Stimulated activated CD4-positive, alpha-beta T cell treated with anti-CD3 and anti-CD28 coated beads, Interleukin-4, amount 100 ng/mL, for 24 hours (primary cell): Measurements from ENCODE around the gene SUGCT.

Source experiments
- DNase-seq: peaks from one replicate; pipeline ENCODE4 v3.0.0-alpha.2; 2020

Gene SUGCT

DNA sequence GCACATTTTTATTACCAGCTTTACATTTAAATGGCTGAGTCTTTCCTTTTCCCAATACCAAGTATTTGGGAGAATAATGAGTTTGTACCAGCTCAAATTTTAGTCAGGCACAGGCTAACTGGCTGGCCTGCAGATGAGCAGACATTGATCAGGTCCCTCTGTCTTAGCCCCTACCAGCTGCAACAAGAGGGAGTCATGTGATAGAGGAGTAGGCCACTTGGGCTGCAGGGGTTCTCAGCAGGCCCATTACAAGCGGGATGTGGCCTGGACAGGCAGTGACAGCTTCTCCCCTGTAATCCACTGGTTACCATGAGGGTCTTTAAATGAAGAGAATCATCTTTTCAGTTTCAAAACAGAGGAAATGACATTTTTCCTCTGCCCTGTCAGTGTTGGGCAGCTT, 283.6 kb downstream of the SUGCT start:
- DNase-seq, result no peak

GRCh38 chr7:40418983-40419382, 284.2 kb downstream of the SUGCT start:
- no peak for DNase-seq

DNA sequence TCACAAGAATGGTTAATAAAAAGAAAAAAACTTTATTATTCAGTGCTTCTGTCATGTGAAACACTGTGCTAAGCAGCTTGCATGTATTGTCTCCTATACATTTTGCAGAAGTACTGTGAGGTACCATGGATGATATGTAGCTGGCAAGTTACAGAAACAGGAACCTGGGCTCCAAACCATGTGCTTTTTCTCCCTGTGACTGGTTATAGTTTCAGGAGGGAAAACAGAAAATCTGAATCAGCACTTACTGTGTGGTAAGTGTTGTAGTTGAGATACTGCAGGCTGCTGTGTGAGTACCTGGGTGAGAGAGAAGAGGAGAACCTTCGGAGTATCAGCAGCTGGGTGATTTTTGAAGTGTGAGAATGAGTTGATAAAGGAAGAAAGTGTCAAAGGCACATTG, 285.0 kb downstream of the SUGCT start:
- DNase-seq, result no peak

- no peak for DNase-seq
These were observed 286.6 kb downstream of the SUGCT start for GRCh38 chr7:40421433-40421832.

GRCh38 chr7:40425696-40426095, 290.9 kb downstream of the SUGCT start:
- DNase-seq, result no peak

DNA sequence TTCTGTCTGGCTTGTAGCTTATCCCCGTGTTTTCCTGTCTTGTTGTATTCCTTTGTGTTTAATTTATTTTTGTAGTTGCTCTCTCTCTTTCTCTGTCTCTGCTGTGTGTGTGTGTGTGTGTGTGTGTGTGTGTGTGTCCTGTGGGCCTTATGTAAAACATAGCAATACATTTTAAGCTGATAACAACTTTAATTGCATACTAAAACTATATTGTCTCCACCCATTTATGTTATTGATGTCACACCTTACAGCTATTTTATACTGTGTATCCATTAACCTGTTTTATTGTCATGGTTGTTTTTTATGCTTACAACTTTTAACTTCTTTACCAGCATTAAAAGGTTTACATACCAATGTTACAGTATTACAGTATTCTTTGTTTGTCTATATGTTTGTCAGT, 293.6 kb downstream of the SUGCT start:
- no peak for DNase-seq

DNA sequence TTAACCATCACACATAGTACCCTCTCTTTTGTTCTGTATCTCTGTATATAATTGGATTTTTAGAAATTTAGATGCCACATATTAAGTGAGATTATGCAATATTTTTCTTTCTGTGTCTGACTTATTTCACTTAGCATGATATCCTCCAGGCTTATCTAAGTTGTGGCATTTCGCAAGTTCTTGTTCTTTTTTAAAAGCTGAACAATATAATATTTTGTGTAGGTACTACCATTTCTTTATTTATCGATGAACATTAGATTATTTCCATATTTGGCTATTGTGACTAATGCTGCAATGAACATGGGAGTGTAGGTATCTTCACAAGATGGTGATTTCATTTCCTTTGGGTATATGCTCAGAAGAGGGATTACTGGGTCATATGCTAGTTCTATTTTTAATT, 295.0 kb downstream of the SUGCT start:
- no peak for DNase-seq

DNA sequence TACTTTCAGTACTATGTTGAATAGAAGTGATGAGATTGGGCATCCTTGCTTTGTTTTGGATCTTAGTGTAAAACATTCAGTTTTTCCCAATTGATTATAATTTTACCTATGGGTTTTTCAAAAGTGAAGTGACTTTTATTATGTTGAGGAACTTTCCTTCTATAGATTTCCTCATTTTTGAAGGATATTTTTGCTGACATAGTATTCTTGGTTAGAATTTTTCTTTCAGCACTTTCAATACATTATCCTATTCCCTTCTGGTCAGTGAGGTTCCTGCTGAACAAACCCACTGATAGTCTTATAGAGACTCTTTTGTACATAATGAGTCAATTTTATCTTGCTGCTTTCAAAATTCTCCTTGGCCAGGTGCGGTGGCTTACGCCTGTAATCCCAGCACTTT, 297.2 kb downstream of the SUGCT start:
- DNase-seq, result no peak

GRCh38 chr7:40436710-40437109, 301.9 kb downstream of the SUGCT start:
- DNase-seq, result no peak

DNA sequence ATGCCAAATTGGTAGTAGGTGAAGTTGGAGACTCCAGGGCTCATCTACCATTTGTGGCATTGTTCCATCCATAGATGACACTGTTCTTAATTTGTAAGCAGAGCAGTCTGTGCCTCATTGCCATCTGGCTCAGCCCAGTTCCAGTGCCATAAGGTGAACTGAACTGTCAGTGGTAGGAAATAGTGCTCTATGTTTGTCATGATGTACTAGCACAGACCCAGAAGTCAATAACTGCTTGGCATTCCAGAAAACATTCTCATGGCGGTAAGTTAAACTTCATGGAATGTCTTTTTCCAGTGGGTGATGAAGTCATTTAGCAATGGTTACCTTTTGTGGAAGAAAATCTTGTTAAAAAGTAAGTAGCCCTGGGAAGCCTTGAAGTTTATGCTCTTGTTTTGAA, 302.7 kb downstream of the SUGCT start:
- DNase-seq, result no peak

DNA sequence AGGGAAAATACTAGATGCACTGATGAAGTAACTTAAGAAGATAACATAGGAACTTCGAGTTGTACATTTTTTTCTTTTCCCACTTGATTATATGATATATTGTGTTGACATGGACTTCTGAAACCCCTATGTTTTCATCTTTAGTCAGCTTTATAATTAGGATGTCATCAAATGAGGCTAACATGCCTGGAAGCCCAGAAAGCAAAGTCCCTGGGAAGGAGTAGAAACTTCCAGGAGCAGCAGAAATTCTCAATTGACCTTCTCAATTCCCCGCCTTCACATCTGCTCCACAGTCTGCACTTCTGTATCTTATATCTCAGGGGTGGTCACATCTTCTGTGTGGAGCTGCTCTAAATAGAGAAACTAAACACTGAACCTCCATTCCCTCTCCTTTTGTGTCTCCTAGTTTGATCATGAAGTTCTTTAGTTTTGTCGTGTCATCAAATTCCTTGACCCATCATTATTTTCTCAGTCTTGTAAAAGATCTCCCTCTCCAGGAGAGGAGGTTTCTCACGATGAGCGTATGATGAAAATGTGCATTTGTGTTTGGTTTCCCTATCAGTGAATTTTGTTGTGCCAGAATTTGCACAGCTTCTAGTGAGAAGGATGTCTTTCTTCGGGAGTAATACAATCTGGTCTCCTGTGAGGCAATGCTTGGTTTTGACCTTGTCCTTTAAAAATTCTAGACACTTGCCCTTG, 303.3 kb downstream of the SUGCT start:
- DNase-seq, result no peak

GRCh38 chr7:40439686-40440085, 304.9 kb downstream of the SUGCT start:
- DNase-seq, result no peak

DNA sequence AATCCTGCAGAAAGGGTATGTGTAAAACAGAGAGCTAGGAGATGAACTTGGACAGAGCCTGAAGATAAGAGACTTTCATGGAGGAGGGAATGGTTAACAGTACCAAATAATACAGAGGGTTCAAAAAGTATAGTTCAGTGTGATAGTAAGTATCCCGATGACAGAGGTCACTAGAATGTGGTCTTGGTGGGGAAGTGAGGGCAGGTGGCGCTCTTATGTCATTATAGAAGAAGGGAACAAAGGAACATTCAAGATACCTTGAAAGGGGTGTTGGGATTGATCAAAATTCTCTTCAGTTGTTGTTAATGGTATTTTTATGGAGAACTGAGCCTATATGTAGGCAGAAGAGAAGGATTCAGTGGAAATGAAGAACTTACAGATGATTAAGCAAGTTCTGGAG, 312.5 kb downstream of the SUGCT start:
- DNase-seq, result no peak

DNA sequence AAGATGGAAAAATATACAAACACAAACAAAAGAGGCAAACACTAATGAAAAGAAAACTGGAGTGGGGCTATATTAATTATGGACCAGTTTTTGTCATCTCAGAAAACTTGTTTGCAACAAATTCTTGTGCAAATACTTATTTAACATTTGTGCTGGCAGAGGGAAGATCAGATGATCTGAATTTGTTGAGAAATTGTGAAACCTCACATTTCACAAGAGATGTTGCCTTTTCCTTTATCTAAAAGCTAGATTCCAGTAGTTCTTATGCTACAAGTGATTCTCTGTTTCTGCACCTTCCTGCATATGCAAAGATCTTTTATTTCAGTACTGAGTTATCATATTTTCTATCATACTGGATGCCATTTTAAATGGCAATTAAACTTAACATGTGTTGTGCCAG, 320.7 kb downstream of the SUGCT start:
- no peak for DNase-seq

- no peak for DNase-seq
These were observed 323.1 kb downstream of the SUGCT start for GRCh38 chr7:40457776-40458480.

DNA sequence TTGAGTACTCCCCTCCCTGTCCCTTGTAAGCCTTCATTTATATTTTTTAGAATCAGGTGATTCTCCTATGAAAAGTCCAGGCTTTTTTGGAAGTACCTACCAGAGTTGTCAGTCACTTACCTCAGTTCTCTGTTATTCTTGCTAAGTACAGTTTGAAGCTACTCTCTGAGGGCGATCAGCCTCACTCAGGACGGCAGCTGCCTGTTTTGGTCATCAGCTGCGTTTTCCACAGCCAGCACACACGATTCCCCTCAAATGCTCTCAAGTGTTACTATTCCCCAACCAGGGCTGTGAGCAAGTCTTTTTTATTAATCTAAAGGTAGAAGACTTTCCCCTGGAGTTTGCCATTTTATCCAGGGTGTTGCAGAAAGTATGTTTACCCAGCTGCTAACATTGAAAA, 328.6 kb downstream of the SUGCT start:
- no peak for DNase-seq

- DNase-seq, result no peak
These were observed 334.4 kb downstream of the SUGCT start for GRCh38 chr7:40468891-40469864.

GRCh38 chr7:40470091-40470592, 335.3 kb downstream of the SUGCT start:
- no peak for DNase-seq

DNA sequence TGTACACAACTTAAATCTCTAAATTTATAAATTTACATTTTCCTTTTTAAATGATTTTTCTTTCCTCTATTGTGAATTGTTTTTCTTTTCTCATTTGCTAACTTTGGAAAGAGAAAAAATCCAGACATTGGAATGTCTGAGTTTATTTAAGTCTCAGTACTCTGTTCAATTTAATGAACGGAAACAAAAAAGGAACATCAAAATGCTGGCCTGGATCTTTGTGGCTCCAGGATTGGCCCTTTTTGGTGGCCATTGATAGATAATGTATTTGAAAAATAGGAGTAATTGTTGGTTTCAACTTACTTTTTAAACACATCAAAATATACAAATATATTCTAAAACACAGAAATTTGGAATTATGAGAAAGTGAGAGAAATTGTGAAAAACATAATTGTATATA, 336.0 kb downstream of the SUGCT start:
- DNase-seq, result no peak

DNA sequence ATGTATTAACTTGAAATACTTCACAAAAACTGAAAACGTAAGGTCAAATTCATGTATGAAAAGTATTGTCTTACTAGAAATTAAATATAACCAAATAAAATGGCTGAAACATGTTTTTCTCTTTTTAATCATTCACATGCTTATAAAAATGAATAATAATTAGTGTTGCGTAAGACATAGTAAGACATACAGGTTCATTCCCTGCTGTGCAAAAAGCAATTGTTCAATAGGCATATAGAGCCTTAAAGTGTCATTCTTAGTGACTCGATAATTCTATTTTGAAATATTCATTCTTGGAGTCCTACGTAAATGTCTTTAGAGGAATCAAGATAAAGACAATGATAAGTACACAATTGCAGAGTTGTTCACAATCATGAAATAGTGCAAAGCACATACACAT, 337.1 kb downstream of the SUGCT start:
- DNase-seq, result no peak

GRCh38 chr7:40474790-40475680, 340.2 kb downstream of the SUGCT start:
- DNase-seq, result no peak

- no peak for DNase-seq
These were observed 340.8 kb downstream of the SUGCT start for GRCh38 chr7:40475681-40475982.

GRCh38 chr7:40477094-40477493, 342.3 kb downstream of the SUGCT start:
- DNase-seq, result no peak
